ENCODE results near the gene LARP6.
"Not testable (repeated sequence)": the region's sequence is repeated elsewhere in the genome, so short reads cannot be mapped to it uniquely, and the experiment has no call there.

LARP6 gene

DNA sequence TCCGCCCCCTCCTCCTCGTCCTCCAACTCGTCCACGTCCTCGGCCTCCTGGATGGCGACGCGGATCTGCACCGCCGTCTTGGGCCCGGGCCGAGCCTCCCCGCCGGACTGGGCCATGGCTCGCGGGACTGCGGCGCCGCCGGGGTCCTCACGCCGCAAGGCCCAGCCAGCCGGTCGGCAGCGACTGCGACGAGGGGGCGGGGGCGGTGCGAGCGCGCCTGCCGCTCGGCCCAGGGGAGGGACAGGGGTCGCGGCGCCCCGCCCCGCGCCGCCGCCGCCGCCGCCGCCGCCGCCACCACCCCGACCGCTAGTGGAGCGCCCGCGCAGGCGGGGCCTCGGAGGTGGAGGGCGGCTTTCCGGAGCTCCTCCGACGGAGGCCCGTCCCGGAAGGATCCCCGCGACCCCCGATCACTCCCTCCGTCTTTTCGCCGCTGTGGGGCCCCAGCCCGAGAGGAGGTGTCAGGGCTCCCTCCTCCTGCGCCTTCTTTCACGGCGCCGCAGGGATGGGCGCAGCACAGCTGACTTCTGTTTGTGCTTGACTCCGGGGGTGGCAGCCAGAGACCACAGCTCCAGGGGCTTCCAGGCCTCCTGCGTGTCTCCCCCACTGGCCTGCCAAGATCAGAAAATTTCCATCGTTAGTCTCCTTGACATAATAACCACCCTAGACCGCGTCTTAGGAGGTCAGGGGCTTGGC is at the start of gene LARP6:
LARP6 (minus strand) TSS at position 185 of the 693 bp plus-strand sequence; CDS start at position 116, 69 bp downstream.
- DNase-seq (ENCODE audit: low read depth, low spot score) = peak; percentile 92

DNA sequence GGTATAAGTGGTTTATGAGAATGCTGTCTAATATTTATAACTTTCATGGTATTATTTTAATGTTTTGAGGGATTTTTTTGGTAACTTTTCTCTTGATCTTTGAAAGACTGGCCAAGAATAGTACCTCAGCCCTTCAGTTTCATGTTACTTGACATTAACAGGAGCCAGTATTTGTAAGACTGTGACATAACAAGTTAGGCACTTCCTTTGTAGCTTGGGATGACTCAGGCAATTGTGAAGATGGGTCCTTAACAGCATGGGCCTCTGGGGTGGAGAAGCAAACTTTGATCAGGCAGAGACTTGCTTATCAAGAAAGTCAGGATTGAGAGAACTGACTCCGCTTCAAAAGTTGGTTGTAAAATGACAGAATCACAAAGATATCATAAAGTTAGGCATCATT is 48.1 kb upstream of the LARP6 start:
- no peak for DNase-seq (ENCODE audit: low read depth, low spot score)

- peak; percentile 40 for DNase-seq (ENCODE audit: low read depth, low spot score)
Measured at GRCh38 chr15:70892912-70893560, 39.1 kb upstream of the LARP6 start.

GRCh38 chr15:70892002-70892911 is 38.3 kb upstream of the LARP6 start, which contains the start of the genes LRRC49 and THAP10:
Gene LRRC49, plus strand, starts transcription at chr15:70892826. Its CDS starts 69 bp downstream, at chr15:70892895.
Gene THAP10, minus strand, starts transcription at chr15:70892433. Its CDS starts 161 bp downstream, at chr15:70892272.
- peak; percentile 76 for DNase-seq (ENCODE audit: low read depth, low spot score)

DNA sequence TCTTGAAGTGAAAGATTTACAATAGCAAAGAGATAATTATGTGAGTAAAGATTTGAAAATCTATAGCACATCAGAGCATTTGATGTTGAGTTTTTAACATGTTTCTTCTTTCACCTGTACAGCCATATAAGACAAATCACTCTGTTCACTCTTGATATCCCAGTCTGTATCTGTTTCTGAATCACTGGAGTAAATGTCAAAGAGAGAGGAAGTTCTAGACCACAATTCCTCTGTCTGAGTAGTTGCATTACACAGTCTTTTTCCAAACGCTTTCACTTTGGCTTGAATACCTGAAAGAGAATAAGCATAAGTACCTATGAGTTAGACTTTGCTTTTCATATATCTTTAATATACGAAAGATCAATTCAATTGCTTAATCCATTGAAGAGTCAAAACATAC is 28.4 kb upstream of the LARP6 start:
- no peak for DNase-seq (ENCODE audit: low read depth, low spot score)

GRCh38 chr15:70880781-70881180 is 26.8 kb upstream of the LARP6 start:
- DNase-seq (ENCODE audit: low read depth, low spot score) = no peak

DNA sequence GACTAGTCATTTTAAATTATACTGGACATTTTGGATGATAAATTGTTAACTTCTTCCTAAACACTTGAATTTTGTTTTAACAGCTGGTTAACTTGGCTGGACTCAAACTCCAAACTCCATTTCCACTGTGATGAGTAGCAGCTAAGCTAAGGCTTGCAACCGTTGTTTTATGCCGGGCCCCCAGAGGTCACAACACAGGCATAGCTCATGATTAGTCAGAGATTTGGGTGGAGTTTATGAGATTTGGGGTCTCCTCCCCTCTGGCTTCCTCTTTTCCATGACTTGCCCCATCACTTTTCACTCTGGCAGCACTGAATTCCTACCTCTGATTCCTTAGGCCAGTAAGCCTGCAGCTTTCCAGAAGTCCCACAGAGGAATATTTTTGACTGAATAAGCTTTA is 25.4 kb upstream of the LARP6 start:
- no peak for DNase-seq (ENCODE audit: low read depth, low spot score)

DNA sequence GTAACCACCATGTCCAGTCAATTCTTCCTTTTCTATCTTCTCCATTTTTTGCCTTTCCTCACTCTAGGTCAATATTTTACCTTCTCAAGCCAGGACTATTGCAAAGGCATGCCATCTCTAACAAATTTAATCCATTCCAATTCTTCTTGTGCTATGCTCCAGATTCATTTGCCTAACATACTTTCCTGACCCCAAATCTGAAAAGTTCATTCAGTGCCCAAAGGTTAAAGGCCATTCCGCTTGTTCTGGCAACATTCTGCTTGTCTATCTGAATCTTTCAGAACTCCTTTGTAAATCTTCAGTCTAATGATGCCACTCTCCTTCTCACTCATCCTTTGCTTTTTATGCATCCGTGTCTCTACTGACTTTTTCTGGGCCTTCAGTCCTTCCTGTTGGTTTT is 22.7 kb upstream of the LARP6 start:
- no peak for DNase-seq (ENCODE audit: low read depth, low spot score)

DNA sequence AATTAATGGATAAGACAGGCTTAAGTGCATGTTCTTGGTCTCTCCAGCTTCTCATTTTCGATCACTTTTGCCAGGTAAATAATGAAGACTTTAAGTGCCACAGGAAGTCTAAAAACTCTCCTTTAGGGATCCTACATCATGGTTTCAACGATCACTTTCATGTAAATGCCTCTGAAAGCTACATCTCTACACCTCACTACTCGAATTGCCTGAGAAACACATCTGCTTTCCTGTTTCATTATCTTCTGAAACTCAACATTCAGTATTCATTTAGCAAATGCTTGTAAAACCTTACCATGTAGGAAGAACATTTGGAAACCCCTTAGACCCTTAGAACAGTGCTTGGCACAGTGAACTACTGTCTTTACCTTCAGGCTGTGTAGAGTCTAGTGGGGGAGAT is 22.1 kb upstream of the LARP6 start:
- DNase-seq (ENCODE audit: low read depth, low spot score) = no peak

GRCh38 chr15:70875001-70875782 is 21.2 kb upstream of the LARP6 start:
- DNase-seq (ENCODE audit: low read depth, low spot score) = no peak

DNA sequence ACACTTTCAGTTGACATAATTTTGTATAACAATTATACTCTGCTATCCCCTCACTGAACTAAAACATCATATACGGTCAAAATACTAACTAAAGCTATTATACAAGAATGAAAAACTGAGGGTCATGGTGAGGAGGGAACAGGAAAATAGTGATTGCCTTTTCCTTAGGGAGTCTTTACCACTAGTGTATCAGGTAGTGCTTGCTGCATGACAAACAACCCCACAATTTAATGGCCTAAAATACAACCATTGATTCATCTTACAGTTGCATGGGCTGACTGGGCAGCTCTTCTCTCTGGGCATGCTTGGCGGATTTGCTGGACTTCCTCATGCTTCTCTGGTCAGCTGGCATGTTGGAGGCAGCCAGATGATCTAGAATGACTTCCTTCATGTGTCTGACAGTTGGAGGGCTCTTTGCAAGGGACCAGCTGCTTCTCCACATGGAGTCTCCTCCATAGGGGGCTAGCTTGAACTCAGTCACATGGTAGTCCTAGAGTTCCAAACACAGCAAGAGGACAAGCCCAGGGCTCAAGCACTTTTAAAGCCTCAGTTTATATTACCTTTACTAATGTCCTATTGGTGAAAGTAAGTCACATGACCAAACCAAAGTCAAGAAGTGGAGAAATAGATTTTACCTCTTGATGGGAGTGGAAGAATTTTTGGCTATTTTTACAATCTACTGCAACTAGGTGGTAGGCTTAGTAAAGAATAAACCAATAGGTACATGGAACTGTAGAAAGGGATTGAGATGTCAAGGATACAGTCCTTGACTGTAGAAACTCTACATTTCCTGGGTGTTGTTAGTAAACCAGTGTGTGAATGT is 19.5 kb upstream of the LARP6 start:
- no peak for DNase-seq (ENCODE audit: low read depth, low spot score)

DNA sequence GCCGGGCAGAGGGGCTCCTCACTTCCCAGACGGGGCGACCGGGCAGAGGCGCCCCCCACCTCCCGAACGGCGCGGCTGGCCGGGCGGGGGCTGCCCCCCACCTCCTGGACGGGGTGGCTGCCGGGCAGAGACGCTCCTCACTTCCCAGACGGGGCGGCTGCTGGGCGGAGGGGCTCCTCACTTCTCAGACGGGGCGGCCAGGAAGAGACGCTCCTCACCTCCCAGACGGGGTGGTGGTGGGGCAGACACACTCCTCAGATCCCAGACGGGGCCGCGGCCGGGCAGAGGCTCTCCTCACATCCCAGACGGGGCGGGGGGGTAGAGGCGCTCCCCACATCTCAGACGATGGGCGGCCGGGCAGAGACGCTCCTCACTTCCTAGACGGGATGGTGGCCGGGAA is 17.5 kb upstream of the LARP6 start:
- DNase-seq (ENCODE audit: low read depth, low spot score) = not testable (repeated sequence)

DNA sequence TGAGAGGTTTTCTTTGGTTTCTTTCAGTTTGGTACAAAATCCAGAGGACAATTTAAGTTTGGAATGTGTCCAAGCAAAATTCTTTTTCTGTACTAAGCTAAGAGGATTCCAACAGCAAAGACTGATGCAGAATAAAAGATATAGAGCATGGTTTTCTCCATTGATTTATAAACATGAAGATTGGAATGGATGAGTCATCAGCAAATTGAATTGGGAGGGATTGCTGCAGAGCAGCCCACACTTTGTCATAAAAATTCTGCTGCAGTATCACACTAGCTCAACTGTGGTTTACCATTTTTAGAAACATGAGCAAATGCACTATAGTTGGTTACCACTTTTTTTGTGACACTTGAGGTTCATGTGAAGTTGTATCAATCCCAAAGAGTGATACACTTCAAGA is 16.1 kb upstream of the LARP6 start:
- DNase-seq (ENCODE audit: low read depth, low spot score) = no peak

- no peak for DNase-seq (ENCODE audit: low read depth, low spot score)
Measured at GRCh38 chr15:70869346-70869745, 15.4 kb upstream of the LARP6 start.

GRCh38 chr15:70867911-70868467 is 14.0 kb upstream of the LARP6 start:
- no peak for DNase-seq (ENCODE audit: low read depth, low spot score)

DNA sequence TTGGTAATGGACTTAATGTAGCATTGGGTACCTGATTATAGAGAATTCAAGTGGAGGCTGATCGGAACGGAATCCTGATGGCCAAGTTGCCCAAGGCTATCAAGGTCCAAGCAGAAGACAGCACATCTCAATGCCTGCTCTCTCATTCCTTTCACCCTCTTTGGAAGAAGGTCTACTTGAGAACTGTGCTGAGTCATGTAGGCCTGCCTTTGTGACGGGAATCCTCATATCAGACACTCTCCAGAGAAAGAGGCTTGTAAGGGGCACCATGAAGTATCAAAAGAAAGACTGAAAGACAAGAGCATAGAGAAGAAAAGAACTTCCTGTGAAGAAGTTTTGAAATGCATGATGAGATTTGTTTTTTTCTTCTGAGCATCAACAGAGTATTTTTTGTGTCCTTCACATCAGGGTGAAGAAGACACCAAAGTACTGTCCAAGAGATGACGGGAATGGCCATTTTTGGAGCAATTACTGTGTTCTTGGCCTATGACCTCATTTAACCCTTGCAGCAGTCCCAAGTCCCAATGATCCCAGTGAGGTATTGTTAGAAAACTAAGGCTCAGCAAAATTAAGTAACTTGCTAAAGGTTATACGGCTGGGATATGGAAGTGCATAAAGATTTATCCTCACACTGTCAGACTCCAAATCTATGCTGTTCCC is 13.2 kb upstream of the LARP6 start:
- DNase-seq (ENCODE audit: low read depth, low spot score) = no peak

- no peak for DNase-seq (ENCODE audit: low read depth, low spot score)
Measured at GRCh38 chr15:70863450-70864218, 9.7 kb upstream of the LARP6 start.

GRCh38 chr15:70859998-70860397 is 6.0 kb upstream of the LARP6 start:
- DNase-seq (ENCODE audit: low read depth, low spot score) = no peak

All from brain pericyte (primary cell).